Ovary (tissue), 3 donors: ENCODE results near the gene MAGEA9B.

Experiments
- CTCF ChIP-seq, 3 donors: fragments of 450-650 bp in 2 of 3; fragments of 200-600 bp in 1 of 3; IDR thresholded peaks; one replicate each; pipeline versions ENCODE4 v1.5.1 to v1.8.0; 2016 to 2022; ENCODE audit warnings: antibody characterized with exemption in 3 of 3, mild to moderate bottlenecking in 1 of 3
- POLR2A ChIP-seq: fragments of 450-650 bp; IDR thresholded peaks from one replicate; pipeline ENCODE4 v1.6.1; 2017; ENCODE audit warnings: antibody characterized with exemption, mild to moderate bottlenecking, moderate library complexity
- donor health status: DM: no; HTN: no; CAD: no.

GRCh38 chrX:149571770-149572169 lies 15.5 kb downstream of the MAGEA9B start:
- TF ChIP-seq CTCF (IDR thresholded peaks at IDR 0.05) = no peak
- TF ChIP-seq POLR2A = no peak
